Measurements from ENCODE around the gene CYP3A4.
"Not testable (repeated sequence)": the region's sequence is repeated elsewhere in the genome, so short reads cannot be mapped to it uniquely, and the experiment has no call there.

The CYP3A4 gene

GRCh38 chr7:99751322-99752052, 32.5 kb downstream of the CYP3A4 start:
- not testable (repeated sequence) for DNase-seq

GRCh38 chr7:99748846-99749579, 35.0 kb downstream of the CYP3A4 start:
- DNase-seq, result no peak

- not testable (repeated sequence) for DNase-seq
These were observed 37.1 kb downstream of the CYP3A4 start for GRCh38 chr7:99746915-99747314.

- DNase-seq, result not testable (repeated sequence)
These were observed 38.6 kb downstream of the CYP3A4 start for GRCh38 chr7:99745395-99745794.

DNA sequence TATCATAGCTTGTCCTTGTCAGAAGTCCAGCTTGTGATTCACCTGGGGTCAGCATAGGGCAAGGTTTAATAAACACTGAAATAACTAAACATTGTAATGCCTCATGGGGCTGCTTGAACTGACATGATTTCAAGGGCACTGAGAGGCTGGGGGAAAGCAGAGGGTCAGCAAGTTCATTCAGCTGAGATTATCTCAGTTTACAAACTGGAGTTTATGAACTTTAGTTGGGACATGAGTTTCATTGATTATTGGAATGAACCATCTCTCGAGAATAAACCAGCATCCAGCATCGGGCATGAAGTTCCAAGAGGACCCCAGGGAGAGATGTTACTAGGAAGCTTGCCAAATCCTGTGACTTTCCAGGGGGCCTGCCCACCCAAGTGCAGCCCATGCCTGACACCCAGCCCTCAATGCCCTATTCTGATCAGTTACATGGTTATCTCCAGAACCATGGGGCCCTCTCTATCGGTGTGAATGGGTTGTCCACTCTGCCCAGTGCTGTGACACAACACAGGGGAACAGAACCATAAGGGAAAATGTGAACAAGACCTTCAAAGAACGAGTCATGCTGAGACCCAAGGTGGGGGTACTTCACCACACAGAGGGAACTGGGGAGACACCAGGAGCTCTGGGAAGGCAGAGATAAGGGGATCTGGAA, 41.1 kb downstream of the CYP3A4 start:
- DNase-seq, result no peak

GRCh38 chr7:99741441-99741795, 42.6 kb downstream of the CYP3A4 start:
- no peak for DNase-seq

DNA sequence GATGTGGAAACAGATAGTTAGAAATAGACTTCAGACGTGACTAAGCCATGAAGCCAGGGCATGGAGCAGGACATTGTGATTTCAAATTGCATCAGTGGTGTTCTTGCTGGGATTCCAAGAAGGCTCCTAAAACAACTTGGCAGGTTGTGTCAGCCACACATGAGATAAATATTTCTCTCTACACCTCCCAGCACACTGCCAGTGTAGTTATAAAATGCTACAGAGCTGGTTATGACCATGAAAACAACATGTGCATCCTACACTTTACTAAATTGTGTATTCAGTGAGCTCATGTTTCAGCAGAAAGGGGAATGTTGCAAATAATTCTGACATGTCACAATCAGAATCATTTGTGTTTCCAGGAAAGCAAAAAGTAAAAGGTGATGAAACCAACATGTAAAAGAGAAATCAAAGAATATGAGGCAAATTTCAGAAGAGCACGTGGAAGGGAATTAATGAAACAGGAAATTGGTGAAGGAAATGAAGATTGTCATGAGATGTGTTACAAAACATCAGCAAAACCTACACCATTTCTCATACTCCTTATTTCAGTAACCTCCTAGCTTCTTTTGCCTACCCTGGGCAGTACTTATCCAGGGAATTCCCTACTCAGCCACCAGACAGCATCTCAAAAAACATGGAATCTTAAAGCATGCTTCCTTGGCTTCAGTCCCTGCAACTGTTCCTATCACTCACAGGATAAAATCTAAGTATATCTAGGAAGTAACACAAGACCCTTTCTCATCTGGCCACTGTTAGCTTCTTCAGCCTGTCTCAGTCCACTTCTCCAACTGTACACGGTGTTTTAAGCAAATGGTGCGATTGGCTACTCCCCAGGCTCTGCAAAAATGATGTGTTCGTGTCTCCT, 43.2 kb downstream of the CYP3A4 start:
- DNase-seq, result no peak

DNA sequence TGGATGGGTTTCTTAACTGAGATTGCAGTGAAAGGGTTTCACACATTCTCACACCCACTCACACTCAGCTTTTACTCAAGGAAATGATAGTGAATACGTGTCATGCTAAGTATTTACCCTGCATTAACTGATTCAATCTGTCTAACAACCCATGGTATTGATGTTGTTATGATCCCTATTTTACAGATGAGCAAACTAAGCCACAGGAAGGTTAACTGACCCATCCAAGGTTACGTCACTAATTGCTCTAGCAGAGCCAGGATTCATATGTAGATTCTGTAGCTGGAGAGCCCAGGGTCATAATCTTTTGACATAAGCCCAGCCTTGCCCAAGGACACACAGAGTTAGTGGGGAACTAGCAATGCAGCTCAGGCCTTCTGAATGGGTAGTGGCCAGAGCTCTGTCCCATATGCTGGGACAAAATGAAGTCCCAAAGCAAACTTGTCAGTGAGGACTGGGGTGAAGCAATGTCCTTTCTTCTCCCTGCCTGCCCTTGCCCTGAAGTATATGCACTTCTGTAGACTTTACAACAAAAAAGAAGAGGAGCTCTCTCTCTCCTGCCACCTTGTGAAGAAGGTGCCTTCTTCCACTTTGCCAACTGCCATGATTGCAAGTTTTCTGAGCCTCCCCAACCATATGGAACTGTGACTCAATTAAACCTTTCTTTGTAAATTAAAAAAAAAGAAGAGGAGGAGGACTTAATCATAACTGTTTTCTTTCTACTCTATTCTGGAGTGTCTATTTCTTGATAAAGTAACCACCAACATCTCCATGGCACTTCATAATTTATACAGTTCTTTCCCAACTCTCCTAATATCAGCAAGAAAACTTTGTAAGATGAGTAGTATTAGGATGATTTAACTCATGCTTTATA, 44.0 kb downstream of the CYP3A4 start:
- DNase-seq, result no peak

DNA sequence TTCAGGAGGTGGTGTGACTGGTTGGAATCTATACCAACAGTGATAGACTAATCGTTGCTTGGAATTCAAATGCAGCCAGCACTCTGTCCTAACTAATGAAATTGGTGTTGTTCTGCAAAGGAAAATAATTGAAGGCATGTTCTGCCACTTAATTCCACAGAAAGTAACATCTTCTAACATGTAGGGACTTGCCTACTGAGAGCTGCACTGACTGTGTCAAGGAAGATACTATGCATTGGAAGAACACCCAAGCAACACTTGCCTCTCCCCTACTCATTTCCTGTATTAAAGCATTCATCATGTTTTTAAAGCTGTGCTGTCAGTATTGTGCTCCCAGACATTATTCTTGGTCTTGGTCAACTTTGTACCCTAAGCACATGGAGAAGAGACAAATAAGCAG, 46.3 kb downstream of the CYP3A4 start:
- no peak for DNase-seq

DNA sequence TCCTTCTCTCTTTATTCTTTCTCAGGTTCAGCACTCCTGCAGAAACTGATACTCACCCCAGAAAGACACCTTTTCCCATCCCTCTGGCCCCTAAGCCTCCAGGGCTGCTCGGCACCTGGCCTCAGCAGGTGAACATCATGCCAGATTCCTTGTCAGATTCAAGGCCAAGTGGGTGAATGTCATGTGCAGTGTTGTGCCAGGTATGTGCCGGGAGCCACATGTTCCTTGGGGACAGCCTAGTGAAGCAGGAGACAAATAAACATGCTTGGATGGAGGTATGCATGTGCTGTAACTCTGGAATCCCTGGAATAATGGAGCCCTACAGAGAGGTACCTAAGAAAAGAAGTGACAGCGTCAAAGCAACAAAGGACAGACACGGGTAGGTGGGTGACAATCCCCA, 47.3 kb downstream of the CYP3A4 start:
- not testable (repeated sequence) for DNase-seq

DNA sequence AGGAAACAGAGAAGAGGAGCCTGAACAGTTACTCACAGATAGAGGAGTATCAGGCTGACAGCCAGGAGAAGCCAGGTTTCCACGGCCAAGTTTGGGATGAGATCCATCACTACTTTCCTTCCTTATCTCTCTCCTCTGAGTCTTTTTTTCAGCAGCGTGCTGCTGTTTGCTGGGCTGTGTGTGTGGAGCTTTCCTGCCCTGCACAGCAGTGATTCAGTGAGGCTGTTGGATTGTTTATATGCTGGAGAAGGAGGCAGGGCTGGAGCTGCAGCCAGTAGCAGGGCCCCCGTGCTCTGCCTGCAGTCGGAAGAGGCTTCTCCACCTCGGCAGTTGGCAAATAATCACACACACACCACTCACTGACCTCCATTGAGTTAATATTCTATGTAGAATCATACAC, 49.0 kb downstream of the CYP3A4 start, which contains the start of gene CYP3A7:
Gene CYP3A7 (minus strand): TSS at position 210 of the 400 bp plus-strand sequence. CDS start 103 bp downstream, at position 107.
- DNase-seq, result no peak

GRCh38 chr7:99733448-99733847, 50.5 kb downstream of the CYP3A4 start:
- no peak for DNase-seq

DNA sequence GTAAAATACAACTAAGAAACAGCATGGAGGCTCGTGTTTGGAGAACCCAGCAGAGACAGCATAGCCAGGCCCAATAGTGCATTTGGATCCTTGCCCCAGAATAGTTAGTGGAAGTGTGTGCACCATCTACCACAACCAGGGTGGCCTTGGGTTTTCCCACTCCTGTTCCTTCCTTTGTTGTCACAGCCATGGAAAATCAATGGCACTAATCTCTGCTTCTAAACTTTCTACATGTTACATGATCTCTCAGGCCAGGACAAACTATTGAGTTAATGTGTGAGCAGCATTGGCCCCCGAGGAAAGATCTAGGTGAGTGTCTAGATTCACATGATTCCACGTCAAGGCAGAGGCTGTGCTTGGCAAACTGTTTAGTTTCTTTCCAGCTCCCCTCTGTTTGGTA, 51.0 kb downstream of the CYP3A4 start:
- DNase-seq, result no peak

- DNase-seq, result no peak
These were observed 52.2 kb downstream of the CYP3A4 start for GRCh38 chr7:99731638-99732374.

- no peak for DNase-seq
These were observed 53.0 kb downstream of the CYP3A4 start for GRCh38 chr7:99730992-99731391.

GRCh38 chr7:99730238-99730810, 53.7 kb downstream of the CYP3A4 start:
- no peak for DNase-seq

GRCh38 chr7:99729486-99730237, 54.3 kb downstream of the CYP3A4 start:
- DNase-seq, result no peak

DNA sequence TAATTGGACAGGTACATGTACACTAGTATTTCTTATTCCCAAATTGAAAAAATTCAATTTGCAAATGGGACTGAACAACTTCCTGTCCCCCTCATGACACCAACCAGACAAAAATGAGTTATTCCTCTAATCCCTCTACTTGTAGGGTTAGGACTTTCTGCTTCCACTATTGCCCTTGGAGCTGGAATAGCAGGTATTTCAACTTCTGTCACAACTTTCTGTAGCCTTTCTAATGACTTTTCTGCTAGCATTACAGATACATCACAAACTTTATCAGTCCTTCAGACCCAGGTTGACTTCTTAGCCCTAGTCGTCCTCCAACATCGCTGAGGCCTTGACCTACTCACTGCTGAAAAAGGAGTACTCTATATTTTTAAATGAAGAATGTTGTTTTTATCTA, 55.4 kb downstream of the CYP3A4 start:
- no peak for DNase-seq

DNA sequence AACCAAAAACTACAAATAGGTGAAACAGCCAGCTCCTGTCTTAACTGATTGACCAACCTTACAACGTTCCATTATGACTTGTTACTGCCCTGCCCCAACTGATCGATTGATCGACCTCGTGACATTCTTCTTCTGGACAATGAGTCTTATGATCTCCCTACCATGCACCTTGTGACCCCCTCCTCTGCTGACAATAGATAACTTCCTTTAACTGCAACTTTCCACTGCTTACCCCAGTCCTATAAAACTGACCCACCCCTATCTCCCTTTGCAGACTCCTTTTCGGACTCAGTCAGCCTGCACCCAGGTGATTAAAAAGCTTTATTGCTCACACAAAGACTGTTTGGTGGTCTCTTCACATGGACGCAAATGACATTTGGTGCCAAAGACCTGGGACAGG, 60.8 kb downstream of the CYP3A4 start:
- DNase-seq, result not testable (repeated sequence)
